CD14-positive monocyte (primary cell): ENCODE data around the gene GPC5. TPM values are rescaled to one million over a fixed set of nuclear protein-coding genes. Genes with fewer than 3 reads are reported as not detected.

Experiments
- DNase-seq, 3 donors: peaks; one replicate each; pipeline ENCODE4 v3.0.0-alpha.2; 2011 to 2022
- H2AFZ ChIP-seq: 2 replicates; pipeline ENCODE4 v1.6.0; 2012; ENCODE audit warnings: mild to moderate bottlenecking, low read depth, low read length, inconsistent platforms; ENCODE audit not compliant: insufficient read depth, poor library complexity, severe bottlenecking
- H3K27ac ChIP-seq, 2 donors: 1 replicate in 1 of 2; 2 replicates in 1 of 2; pipeline ENCODE4 v1.5.1; 2012 to 2013; ENCODE audit warnings: low read length in 2 of 2, control low read depth in 1 of 2, inconsistent platforms in 1 of 2, low read depth in 1 of 2, mild to moderate bottlenecking in 1 of 2
- H3K27me3 ChIP-seq, 2 donors: one replicate each; pipeline versions ENCODE4 v1.6.0 to v1.6.1; 2011 to 2013; ENCODE audit warnings: low read length in 2 of 2; ENCODE audit not compliant: control insufficient read depth in 2 of 2, insufficient read depth in 2 of 2
- H3K36me3 ChIP-seq, 2 donors: replicated peaks in 1 of 2; 1 replicate in 1 of 2; 2 replicates in 1 of 2; pipeline versions ENCODE4 v1.5.1 to v1.6.1; 2012 to 2013; ENCODE audit warnings: low read length in 2 of 2, control low read depth in 1 of 2, inconsistent platforms in 1 of 2, mild to moderate bottlenecking in 1 of 2; ENCODE audit not compliant: insufficient read depth in 2 of 2, control insufficient read depth in 1 of 2
- H3K4me1 ChIP-seq, 2 donors: 1 replicate in 1 of 2; 2 replicates in 1 of 2; pipeline versions ENCODE4 v1.5.1 to v1.6.1; 2012 to 2013; ENCODE audit warnings: low read length in 2 of 2, control low read depth in 1 of 2, inconsistent platforms in 1 of 2, mild to moderate bottlenecking in 1 of 2, moderate library complexity in 1 of 2; ENCODE audit not compliant: insufficient read depth in 2 of 2, control insufficient read depth in 1 of 2
- H3K4me2 ChIP-seq: replicated peaks from 2 replicates; pipeline ENCODE3; 2012; ENCODE audit warnings: low read length, moderate library complexity, mild to moderate bottlenecking; ENCODE audit not compliant: poor library complexity, severe bottlenecking; ENCODE audit errors: extremely low read depth
- H3K4me3 ChIP-seq, 3 experiments: fragments of 200-600 bp in 1 of 3; sonication (generic) in 1 of 3; replicated peaks in 1 of 3; 1 replicate in 2 of 3; 2 replicates in 1 of 3; pipeline ENCODE4 v1.5.1; 2011 to 2013; ENCODE audit warnings: low read length in 3 of 3, mild to moderate bottlenecking in 3 of 3, control low read depth in 2 of 3, low read depth in 2 of 3, inconsistent platforms in 1 of 3, moderate library complexity in 1 of 3
- H3K79me2 ChIP-seq: 2 replicates; pipeline ENCODE4 v1.6.0; 2012; ENCODE audit warnings: mild to moderate bottlenecking, control low read depth, inconsistent platforms, low read length, moderate library complexity; ENCODE audit not compliant: insufficient read depth
- H3K9ac ChIP-seq: 2 replicates; pipeline ENCODE4 v1.6.0; 2017; ENCODE audit warnings: low read length, mild to moderate bottlenecking; ENCODE audit not compliant: insufficient read depth, poor library complexity, severe bottlenecking
- H3K9me3 ChIP-seq, 2 donors: replicated peaks in 1 of 2; 1 replicate in 1 of 2; 2 replicates in 1 of 2; pipeline versions ENCODE4 v1.5.1 to v1.6.1; 2012 to 2013; ENCODE audit warnings: low read length in 2 of 2, control low read depth in 1 of 2; ENCODE audit not compliant: control insufficient read depth in 1 of 2, insufficient read depth in 1 of 2
- H4K20me1 ChIP-seq: 2 replicates; pipeline ENCODE4 v1.6.0; 2012; ENCODE audit warnings: mild to moderate bottlenecking, low read length, control low read depth, moderate library complexity; ENCODE audit not compliant: insufficient read depth
- H3K27ac Mint-ChIP-seq, 7 donors: one replicate each; pipeline ENCODE4 v1.8.0; 2020; ENCODE audit warnings: mild to moderate bottlenecking in 7 of 7, mixed read lengths in 7 of 7, moderate library complexity in 6 of 7, inconsistent platforms in 2 of 7
- H3K27me3 Mint-ChIP-seq, 3 donors: one replicate each; pipeline ENCODE4 v1.8.0; 2021 to 2022; ENCODE audit warnings: low read depth in 3 of 3, mild to moderate bottlenecking in 3 of 3, mixed read lengths in 3 of 3, moderate library complexity in 3 of 3, inconsistent platforms in 1 of 3
- H3K36me3 Mint-ChIP-seq, 2 donors: one replicate each; pipeline ENCODE4 v1.8.0; 2020; ENCODE audit warnings: mixed read lengths in 2 of 2, inconsistent platforms in 1 of 2, mild to moderate bottlenecking in 1 of 2
- H3K4me1 Mint-ChIP-seq: one replicate; pipeline ENCODE4 v1.8.0; 2020; ENCODE audit warnings: mild to moderate bottlenecking, mixed read lengths
- H3K4me3 Mint-ChIP-seq, 2 donors: one replicate each; pipeline ENCODE4 v1.8.0; 2020; ENCODE audit warnings: mild to moderate bottlenecking in 2 of 2, mixed read lengths in 2 of 2, moderate library complexity in 1 of 2
- H3K9me3 Mint-ChIP-seq, 7 donors: one replicate each; pipeline ENCODE4 v1.8.0; 2020 to 2022; ENCODE audit warnings: mixed read lengths in 7 of 7, mild to moderate bottlenecking in 6 of 7, moderate library complexity in 6 of 7, inconsistent platforms in 2 of 7
- CTCF ChIP-seq: fragments of 200-600 bp; IDR thresholded peaks from one replicate; pipeline ENCODE4 v1.8.0; 2022; ENCODE audit warnings: antibody characterized with exemption, mild to moderate bottlenecking
- WGBS: methylation state at CpG from one replicate; pipeline ENCODE4 v1.1.5; 2013; ENCODE audit warnings: missing lambda C conversion rate; ENCODE audit not compliant: insufficient coverage; 5-methylcytosine and 5-hydroxymethylcytosine counted together
- intact Hi-C, 2 donors: fragments of 100-400 bp; cut with micrococcal nuclease; formaldehyde crosslinking; loops; one replicate each; pipeline versions ENCODE4 v1.15.0 to v1.15.1; 2023
- polyA plus RNA-seq, 3 donors: library from polyadenylated mRNA; depleted of rRNA in 1 of 3; unstranded in 2 of 3; stranded (reverse) in 1 of 3; fragments of 300-500 nt in 2 of 3; fragments of >200 nt in 1 of 3; fragmentation: Illumina TruSeq in 2 of 3; gene quantifications; 1 replicate in 2 of 3; 2 replicates in 1 of 3; pipeline ENCODE4 v1.2.3, GENCODE V29; 2012 to 2021

Gene GPC5
- polyA plus RNA-seq, 3 donors = not detected

GRCh38 chr13:92251671-92252210 lies 853.3 kb downstream of the GPC5 start:
- H3K9ac ChIP-seq = no peak overlapping the region
- H3K9me3 ChIP-seq = no peaks in the 10 kb centered on the region
- intact Hi-C loops = no loop called here
- no peaks in the 10 kb centered on the region for H3K36me3 ChIP-seq
- TF ChIP-seq CTCF = no peak
- H4K20me1 ChIP-seq = no peaks in the 10 kb centered on the region
- DNase-seq = no peak
- no CpG with 5 or more reads among the region's 2 CpGs for WGBS
- Mint-ChIP-seq H3K4me1 (no peaks in the 10 kb centered on the region), H3K27ac (no peak overlapping the region), H3K36me3 (no peaks in the 10 kb centered on the region), H3K4me3 (no peak overlapping the region), H3K9me3 (peaks cover 0 to 6% (median 1%) of the 10 kb centered on the region in 7 donors), H3K27me3 (no peaks in the 10 kb centered on the region)
- no peaks in the 10 kb centered on the region for H3K27me3 ChIP-seq
- no peaks in the 10 kb centered on the region for H3K4me1 ChIP-seq
- H2AFZ ChIP-seq = no peak overlapping the region
- H3K27ac ChIP-seq = no peak overlapping the region
- H3K4me2 ChIP-seq = no peak overlapping the region
- H3K79me2 ChIP-seq = no peaks in the 10 kb centered on the region
- no peak overlapping the region for H3K4me3 ChIP-seq

- Histone ChIP-seq H3K4me2 (no peak overlapping the region), H3K4me1 (no peaks in the 10 kb centered on the region), H3K27me3 (no peaks in the 10 kb centered on the region), H3K36me3 (no peaks in the 10 kb centered on the region), H3K27ac (no peak overlapping the region), H3K9me3 (peaks cover 0 to 3% of the 10 kb centered on the region in 2 donors), H3K9ac (no peak overlapping the region), H4K20me1 (no peaks in the 10 kb centered on the region), H2AFZ (no peak overlapping the region), H3K4me3 (no peak overlapping the region), H3K79me2 (no peaks in the 10 kb centered on the region)
- H3K4me1 Mint-ChIP-seq = no peaks in the 10 kb centered on the region
- no peaks in the 10 kb centered on the region for H3K36me3 Mint-ChIP-seq
- TF ChIP-seq CTCF = no peak
- H3K4me3 Mint-ChIP-seq = no peak overlapping the region
- no peaks in the 10 kb centered on the region for H3K27me3 Mint-ChIP-seq
- no peak overlapping the region for H3K27ac Mint-ChIP-seq
- peaks cover 0 to 6% (median 2%) of the 10 kb centered on the region in 7 donors for H3K9me3 Mint-ChIP-seq
- no peak for DNase-seq
- intact Hi-C loops = no loop called here
Observed at GRCh38 chr13:92255526-92255925, 857.1 kb downstream of the GPC5 start.
